HEK293T (cell line): ENCODE measurements around the gene TNFRSF8.

Source experiments
- FOXM1 ChIP-seq: fragments of 450-650 bp; IDR thresholded peaks from 2 replicates; pipeline ENCODE4 v1.6.1; 2017; ENCODE audit warnings: mild to moderate bottlenecking, borderline replicate concordance
- NFRKB ChIP-seq: fragments of 450-650 bp; IDR thresholded peaks from 2 replicates; pipeline ENCODE4 v1.6.1; 2016; ENCODE audit warnings: mild to moderate bottlenecking, moderate library complexity

GRCh38 chr1:12051361-12051760 lies 11.7 kb upstream of the TNFRSF8 start:
- TF ChIP-seq NFRKB (no peak), FOXM1 (no peak)
